Astrocyte of the spinal cord (primary cell): ENCODE data around the gene POT1.

Experiments
- DNase-seq: peaks from one replicate; pipeline ENCODE4 v3.0.0; 2011; ENCODE audit warnings: low read depth, low spot score
- H3K4me3 ChIP-seq: 2 replicates; pipeline ENCODE4 v1.5.1; 2011; ENCODE audit warnings: low read depth, mild to moderate bottlenecking, low read length, moderate library complexity
- CTCF ChIP-seq: IDR thresholded peaks from 2 replicates; pipeline ENCODE4 v1.5.1; 2012; ENCODE audit warnings: low read depth, mild to moderate bottlenecking, low read length, inconsistent platforms
- in situ Hi-C: cut with HindIII; loops from 2 replicates; pipeline ENCODE4 v1.10.0; 2017; ENCODE audit warnings: low sequenced_read_pairs

Gene POT1

GRCh38 chr7:124776153-124776552 lies 153.5 kb downstream of the POT1 start:
- no peak overlapping the region for H3K4me3 ChIP-seq
- in situ Hi-C loops: no loop called here
- no peak for TF ChIP-seq CTCF
- DNase-seq: no peak

GRCh38 chr7:124775422-124775821 lies 154.2 kb downstream of the POT1 start:
- in situ Hi-C loops: no loop called here
- no peak for DNase-seq
- no peak for TF ChIP-seq CTCF
- H3K4me3 ChIP-seq: no peak overlapping the region

GRCh38 chr7:124773938-124774337 lies 155.7 kb downstream of the POT1 start:
- DNase-seq: no peak
- H3K4me3 ChIP-seq: no peak overlapping the region
- in situ Hi-C loops: no loop called here
- TF ChIP-seq CTCF: no peak

- in situ Hi-C loops: no loop called here
- no peak for TF ChIP-seq CTCF
- no peak for DNase-seq
Measured at GRCh38 chr7:124773339-124773738, 156.3 kb downstream of the POT1 start.

More at GRCh38 chr7:124773339-124773738, 156.3 kb downstream of the POT1 start:
- no peak overlapping the region for H3K4me3 ChIP-seq
